ENCODE measurements around the gene PCGF3.

- TF ChIP-seq CTCF (IDR thresholded peaks at IDR 0.05) = no peak
- no peak for TF ChIP-seq POLR2A (IDR thresholded peaks at IDR 0.05)
Observed at GRCh38 chr4:702618-703048, 3.0 kb upstream of the PCGF3 start.
